GM21367 (cell line): ENCODE measurements around the gene RMDN2.
"Not testable (repeated sequence)": the region's sequence is repeated elsewhere in the genome, so short reads cannot be mapped to it uniquely, and the experiment has no call there.

Source experiments
- ATAC-seq: cut with Tn5 transposase; IDR thresholded peaks from one replicate; pipeline ENCODE4 v1.9.1; 2021; ENCODE audit not compliant: unreplicated experiment

Gene RMDN2

DNA sequence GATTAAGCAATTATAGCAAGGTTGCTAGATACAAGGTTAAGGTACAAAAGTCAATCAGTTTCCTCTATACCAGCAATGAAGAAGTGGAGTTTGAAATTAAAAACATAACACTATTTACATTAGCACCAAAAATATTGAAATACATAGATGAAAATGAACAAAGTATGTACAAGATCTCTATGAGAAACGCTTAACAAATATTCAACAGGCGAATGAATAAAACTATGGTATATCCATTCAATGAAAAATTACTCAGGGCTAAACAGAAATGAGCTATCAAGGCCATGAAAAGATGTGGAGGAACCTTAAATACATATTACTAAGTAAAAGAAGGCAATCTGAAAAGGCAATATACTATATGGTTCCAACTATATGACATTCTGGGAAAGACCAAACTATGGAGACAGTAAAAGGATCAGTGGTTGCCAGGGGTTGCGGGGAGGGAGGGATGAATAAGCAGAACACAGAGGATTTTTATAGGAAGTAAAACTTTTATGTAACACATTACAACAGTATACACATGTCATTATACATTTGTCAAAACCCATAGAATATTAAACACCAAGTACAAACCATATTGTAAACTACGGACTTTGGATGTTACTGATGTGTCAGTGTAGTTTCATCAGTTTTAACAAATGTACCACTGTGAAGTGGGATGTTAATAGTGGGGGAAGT lies 62.1 kb downstream of the RMDN2 start:
- ATAC-seq, result no peak

DNA sequence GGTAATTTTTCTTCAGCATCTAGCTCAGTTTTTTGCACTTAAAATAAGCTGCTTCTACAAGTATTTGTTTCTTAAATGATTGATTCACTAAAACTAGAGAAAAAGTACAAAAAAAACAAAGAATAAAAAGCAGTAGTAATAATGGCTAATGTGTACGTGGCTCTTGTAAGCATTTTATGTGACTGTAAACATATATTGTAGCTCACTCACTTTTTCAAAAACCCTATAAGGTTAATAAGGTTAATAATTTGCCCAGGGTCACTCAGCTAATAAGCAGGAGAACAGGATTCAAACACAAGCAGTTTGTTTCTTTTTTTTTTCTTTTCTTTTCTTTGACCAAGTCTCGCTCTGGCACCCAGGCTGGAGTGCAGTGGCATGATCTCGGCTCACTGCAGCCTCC lies 67.5 kb downstream of the RMDN2 start:
- ATAC-seq, result no peak

DNA sequence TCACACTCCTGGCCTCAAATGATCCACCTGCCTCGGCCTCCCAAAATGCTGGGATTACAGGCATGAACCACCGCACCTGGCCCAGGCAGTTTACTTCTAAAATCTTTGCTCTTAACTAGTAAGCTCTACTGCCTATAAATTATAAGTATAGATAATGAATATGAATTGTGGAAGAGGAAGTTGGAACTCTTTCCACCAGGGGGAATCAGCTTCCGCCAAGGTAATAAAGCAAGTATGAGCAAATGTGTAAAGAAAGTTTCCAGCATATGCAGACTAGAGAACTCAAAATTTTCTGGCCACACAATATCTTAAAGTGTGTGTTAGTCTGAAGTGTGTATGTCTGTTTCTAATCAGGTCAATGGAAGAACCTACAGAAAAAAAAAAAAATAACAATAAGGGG lies 68.1 kb downstream of the RMDN2 start:
- no peak for ATAC-seq

DNA sequence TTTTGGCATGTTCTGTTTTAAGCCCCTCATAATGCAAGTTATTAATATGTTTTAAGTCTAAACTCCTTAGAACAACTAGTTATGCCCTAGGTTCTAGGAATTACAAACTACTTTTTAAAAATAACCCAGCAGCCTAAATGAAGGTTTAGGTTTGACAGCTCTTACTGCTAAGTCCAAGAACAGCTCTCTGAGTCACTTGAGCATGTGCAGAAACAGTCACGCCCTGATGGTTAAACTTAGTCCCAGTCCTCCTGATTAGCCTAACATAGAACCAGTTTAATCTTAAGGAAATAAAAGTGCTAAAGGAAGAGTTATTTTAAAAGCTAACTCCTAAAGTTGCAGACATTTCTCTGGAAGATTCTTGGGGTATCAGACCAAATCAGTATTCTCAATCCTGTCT lies 72.5 kb downstream of the RMDN2 start:
- no peak for ATAC-seq

DNA sequence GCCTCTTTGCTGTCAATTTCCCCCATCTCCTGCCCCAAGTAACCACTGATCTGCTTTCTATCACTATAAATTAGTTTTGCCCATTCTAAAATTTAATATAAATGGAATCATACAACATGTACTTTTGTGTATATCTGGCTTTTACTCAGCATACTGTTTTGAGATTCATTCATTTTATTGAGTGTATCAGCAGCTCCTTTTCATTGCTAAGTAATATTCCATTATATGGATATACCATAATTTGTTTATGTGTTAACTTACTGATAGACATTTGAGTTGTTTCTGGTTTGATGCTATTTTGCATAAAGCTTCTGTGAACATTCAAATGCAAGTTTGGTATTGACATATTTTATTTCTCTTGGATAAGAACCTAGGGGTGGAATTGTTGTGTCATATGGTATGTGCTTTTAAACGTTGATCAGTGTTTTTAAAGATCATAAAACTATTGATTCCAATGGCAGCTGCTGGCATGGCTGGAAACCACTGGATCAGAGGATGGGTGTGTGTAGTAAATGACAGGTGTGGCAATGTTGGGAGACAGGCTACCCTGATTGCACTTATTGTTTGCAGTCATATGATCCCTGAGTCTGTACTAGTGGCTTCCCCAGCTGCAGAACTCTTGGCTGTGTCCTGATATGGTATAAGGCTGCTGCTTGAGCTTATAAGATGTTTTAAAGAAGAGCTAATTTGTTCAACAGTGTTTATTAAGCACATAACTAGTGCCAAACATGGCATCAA lies 75.6 kb downstream of the RMDN2 start:
- ATAC-seq, result no peak

DNA sequence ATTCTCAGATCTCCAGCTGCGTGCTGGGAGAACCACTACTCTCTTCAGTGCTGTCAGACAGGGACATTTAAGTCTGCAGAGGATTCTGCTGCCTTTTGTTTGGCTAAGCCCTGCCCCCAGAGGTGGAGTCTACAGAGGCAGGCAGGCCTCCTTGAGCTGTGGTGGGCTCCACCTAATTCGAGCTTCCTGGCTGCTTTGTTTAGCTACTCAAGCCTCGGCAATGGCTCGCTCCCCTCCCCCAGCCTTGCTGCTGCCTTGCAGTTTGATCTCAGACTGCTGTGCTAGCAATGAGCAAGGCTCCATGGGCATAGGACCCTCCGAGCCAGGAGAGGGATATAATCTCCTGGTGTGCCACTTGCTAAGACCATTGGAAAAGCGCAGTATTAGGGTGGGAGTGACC lies 85.1 kb downstream of the RMDN2 start:
- ATAC-seq, result not testable (repeated sequence)

DNA sequence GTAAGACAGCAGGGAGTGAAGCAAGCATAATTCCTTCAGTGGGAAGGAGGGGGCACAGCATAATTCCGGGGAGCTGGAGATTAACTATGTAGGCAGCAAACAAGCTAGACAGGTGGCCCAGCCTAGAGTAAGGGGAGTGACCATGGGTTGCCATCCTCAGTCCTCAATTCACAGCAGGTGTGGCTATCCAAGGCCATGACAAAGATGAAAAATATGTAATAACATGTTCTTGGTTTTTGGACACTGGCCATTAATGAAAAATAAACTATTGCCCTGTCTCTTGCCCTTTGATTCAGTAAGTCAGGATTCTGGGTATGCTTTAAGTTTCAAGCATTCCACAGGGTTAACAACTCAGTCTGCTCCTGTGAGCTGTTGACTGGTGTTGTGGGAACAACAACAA lies 85.9 kb downstream of the RMDN2 start:
- no peak for ATAC-seq

DNA sequence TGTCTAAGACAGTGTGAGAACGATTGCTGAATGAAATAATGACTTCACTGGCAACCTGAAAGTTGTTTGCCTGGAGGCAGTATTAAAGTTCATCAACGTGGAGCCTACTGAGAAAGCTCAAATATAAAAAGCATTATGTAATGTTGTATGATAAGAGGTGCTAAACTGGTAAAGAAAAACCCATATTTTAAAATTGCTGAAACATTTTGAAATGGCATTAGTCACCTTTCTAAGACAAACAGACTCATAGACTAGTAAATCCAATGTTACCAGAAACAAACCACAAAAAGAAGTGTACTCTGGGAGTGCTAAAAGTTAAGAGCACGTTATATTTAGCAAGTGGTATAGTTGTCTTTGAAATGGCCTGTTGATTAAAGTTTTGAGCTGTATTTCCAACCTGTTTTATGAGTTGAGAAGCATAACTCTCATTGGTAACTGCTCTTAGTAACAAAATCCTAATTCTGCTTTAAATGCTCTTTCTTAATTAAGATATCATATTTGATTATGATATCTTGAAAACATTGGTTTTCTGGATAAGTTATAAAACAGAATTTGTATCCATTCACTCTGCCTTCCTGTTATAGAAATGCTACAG lies 88.2 kb downstream of the RMDN2 start:
- ATAC-seq, result no peak

DNA sequence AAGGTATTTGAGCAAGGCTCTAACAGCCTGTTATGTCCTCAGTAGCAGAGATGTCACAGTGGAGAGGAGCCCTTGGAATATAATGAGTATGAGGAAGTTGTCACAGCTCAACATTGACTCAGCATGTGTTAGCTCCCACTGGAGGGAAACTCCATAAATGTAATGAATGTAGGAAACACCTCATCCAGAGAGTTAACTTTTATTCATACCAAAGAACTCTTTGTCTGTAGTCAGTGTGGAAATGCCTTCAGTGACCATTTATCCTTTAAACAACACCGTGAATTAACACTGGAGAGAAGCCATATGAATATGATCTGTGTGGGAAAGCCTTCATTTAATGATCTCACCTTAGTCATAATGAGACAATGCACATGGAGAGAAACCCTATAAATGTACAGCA lies 91.1 kb downstream of the RMDN2 start:
- ATAC-seq, result no peak

DNA sequence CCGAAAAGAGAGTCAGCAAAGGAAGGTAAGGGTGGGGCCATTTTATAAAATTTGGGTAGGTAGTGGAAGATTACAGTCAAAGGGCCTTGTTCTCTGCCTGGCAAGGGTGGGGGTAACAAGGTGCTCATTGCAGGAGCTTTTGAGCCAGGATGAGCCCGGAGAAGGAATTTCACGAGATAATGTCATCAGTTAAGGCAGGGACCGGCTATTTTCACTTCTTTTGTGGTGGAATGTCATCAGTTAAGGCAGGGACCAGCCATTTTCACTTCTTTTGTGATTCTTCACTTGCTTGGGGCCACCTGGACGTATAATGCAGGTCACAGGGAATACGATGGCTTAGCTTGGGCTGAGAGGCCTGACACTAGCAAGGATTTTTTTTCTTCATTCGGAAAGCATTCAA lies 92.7 kb downstream of the RMDN2 start:
- ATAC-seq, result no peak

DNA sequence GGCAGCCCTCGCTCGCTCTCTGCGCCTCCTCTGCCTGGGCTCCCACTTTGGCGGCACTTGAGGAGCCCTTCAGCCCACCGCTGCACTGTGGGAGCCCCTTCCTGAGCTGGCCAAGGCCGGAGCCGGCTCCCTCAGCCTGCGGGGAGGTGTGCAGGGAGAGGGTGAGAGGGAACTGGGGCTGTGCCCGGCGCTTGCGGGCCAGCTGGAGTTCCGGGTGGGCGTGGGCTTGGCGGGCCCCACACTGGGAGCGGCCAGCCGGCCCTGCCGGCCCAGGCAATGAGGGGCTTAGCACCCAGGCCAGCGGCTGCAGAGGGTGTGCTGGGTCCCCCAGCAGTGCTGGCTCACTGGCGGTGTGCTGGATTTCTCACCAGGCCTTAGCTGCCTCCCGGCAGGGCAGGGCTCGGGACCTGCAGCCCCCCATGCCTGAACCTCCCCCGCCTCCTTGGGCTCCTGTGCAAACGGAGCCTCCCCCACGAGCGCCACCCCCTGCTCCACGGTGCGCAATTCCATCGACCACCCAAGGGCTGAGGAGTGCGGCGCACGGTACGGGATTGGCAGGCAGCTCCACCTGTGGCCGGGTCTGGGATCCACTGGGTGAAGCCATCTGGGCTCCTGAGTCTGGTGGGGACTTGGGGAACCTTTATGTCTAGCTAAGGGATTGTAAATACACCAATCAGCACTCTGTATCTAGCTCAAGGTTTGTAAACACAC lies 95.4 kb downstream of the RMDN2 start:
- not testable (repeated sequence) for ATAC-seq

DNA sequence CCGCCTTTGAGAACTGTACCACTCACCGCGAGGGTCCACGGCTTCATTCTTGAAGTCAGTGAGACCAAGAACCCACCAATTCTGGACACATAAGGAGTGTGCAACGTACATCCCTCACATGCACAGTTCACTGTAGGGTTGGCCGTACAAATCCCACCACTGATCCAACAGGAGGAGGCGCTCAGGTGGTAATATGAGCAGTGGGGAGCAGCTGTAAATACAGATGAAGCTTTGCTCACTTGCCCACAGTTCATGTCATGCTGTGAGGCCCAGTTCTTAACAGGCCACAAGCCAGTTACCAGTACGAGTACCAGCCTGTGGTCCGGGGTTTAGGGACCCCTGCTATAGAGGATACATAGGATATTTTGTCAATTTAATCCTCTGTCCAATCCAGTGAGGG lies 96.5 kb downstream of the RMDN2 start:
- no peak for ATAC-seq

DNA sequence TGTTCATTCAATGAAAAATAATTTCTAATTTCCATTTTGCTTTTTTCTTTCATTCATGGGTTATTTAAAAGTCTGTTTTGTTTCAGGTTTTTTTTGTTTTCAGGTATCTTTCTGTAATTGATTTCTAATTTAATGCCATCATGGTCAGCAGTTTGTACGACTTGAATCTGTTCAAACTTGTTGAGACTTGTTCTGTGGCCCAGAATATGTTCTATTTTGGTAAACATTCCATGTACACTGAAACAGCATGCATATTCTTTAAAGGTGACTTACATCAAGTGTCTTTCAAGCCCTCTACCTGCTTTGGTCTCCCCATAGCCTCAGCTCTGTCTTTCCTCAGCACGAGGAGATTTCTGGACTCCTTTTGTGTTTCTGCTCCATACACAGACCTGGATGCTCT lies 101.8 kb downstream of the RMDN2 start:
- ATAC-seq, result no peak

DNA sequence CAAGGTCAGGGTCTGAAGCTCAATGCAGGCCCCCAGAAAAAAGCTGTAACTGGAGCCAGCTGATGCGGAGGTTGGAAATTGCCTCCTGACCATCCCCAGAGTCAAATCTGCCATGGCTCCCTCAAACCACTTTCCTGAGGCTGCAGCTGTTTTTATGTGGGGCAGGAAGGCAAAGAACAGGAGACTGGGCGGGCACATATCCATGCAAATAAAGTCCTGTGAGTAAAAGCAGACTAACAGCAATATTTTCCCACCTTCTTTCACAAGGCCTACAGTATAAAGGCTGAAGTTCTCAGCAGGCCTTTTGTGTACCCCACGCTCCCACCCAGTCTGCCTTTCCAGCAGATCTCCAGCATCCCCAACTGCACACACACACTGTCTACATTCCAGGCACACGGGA lies 103.7 kb downstream of the RMDN2 start:
- no peak for ATAC-seq

DNA sequence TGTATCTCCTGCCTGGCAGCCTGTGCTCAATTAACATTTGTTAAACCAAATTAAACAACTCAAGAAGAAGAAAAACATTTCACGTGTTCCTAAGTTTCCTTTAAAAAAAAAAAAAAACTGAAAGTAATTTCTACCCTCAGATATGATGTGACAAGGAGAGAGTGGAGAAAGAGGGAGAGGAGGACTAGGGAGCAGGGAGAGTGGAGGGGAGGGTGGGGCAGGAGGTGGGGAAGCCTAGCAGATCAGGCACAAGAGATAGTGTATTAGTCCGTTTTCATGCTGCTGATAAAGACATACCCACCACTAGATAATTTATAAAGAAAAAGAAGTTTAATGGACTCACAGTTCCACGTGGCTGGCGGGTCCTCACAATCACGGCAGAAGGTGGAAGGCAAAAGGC lies 104.4 kb downstream of the RMDN2 start:
- no peak for ATAC-seq

DNA sequence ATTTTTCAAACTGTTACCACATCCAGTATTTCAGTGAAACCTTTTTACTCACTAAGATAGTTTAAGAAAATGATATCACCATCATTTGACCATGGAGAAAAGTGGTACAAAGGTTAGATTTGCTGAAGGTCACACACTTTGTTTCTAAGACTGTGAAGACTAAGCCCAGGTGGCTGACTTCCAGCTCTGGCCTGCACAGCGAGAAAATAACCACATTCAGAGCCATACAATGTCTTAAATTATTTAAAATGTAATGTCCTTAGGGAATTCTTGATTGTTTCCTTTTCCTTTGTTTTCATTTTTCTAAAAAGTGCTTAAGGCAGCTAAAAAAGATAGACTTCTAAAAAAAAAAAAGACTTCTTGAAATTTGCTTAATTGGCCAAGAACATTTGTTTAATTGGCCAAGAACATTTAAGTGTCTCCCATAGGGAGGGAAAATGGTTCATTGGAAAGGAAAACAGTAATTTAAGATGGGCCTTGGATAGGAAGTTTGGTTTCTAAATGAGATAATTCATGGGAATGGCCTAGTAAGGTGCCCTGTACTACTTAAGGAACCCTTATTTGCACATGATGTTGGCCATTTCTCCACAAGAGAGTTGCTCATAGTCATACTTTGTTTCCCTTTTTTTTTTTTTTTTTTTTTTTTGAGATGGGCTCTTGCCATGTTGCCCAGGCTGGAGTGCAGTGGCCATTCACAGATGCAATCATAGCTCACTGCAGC lies 105.7 kb downstream of the RMDN2 start:
- no peak for ATAC-seq

DNA sequence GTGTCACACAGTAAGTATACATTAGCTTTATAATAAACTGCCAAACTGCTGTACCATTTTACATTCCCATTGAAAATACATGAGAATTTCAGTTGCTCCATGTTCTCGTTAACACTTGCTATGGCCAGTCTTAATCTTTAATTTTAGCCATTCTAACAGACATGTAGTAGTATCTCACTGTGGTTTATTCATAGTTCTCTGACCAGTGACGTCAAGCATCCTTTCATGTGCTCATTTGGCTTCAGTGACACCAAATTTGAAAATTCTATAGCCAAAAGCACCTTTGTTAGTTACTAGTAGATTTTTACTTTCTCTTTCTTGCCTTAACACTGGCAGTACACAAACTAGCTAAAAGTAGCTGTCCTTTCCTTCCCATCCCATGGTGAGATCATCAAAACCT lies 107.9 kb downstream of the RMDN2 start:
- ATAC-seq, result no peak

DNA sequence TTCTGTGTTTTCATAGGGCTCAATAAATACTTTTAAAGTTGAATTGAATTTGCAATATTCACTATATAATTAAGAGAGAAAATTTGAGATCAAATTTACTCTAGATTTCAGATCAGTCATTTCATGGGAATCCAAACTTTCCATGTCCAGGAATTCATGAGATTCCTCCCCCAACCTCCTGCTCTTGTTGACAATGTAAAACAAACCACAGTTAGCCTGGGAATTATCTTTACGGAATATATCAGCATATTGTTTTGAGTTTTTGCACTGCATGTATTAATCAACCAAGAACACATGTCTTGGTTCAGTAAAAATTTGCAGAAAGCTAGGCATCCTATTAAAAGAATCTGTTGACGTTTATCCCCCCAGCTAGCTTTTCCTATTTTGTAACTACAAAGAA lies 108.6 kb downstream of the RMDN2 start:
- no peak for ATAC-seq

DNA sequence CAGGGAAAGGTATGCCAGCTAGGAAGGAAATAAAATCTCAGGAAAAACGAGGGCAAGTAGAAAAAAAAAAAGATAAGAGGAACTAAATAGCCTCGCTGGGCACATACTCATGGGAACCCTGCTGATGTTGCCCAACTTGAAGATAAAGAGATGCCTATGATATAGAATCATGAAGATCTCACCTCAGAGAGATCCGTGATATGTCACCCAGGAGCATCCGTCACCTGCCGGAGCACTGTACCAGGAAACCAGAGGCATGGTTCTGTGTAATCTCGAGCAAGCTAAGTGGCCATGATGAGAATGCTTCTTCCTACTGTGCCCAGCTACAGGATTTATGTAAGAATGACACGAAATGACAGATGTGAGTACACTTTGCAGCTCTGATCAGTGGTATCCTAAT lies 110.9 kb downstream of the RMDN2 start:
- ATAC-seq, result no peak

DNA sequence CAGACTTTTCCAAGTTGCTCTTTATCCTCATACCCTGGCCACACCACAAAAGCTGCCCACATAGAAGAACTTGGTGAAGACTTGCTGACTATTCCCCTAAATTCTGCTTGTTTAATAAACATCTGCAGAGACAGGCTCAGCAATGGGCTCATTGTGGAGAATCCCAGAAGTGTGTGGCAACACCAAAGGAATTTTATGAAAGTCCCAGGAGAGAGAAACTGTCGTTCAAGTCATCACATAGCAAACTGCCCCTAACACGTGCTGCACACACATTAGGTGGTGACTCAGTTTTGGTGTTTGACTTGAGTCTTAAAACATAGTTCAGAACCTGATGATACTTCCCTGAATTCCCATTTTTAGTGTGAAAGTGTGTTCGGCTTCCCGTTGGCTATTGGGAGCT lies 112.2 kb downstream of the RMDN2 start:
- ATAC-seq, result no peak
